CD8-positive, alpha-beta memory T cell (primary cell): ENCODE results near the gene STK4. TPM values are rescaled to one million over a fixed set of nuclear protein-coding genes. Genes with fewer than 3 reads are reported as not detected.

Experiments used
- CTCF ChIA-PET: fragments of 350-600 bp; sonication (Branson Sonifier 250); formaldehyde crosslinking; loops from one replicate; lab custom pipeline; 2021; ENCODE audit warnings: antibody characterized with exemption; lab: Charles Lee
- POLR2A ChIA-PET: fragments of 350-600 bp; sonication (Branson Sonifier 250); formaldehyde crosslinking; loops from one replicate; lab custom pipeline; 2021; ENCODE audit warnings: antibody characterized with exemption; lab: Charles Lee
- DNase-seq, 5 donors: peaks; one replicate each; pipeline versions ENCODE4 v3.0.0 to v3.0.0-alpha.2; 2020 to 2022; ENCODE audit warnings: mixed read lengths in 1 of 5
- H3K27ac ChIP-seq: one replicate; pipeline ENCODE4 v1.7.0; 2013; ENCODE audit warnings: low read depth, mild to moderate bottlenecking, low read length, moderate library complexity
- H3K27me3 ChIP-seq: 2 replicates; pipeline ENCODE4 v1.7.0; 2013; ENCODE audit warnings: low read length, mild to moderate bottlenecking; ENCODE audit not compliant: insufficient read depth, poor library complexity, severe bottlenecking
- H3K36me3 ChIP-seq: 2 replicates; pipeline ENCODE4 v1.7.0; 2013; ENCODE audit warnings: mild to moderate bottlenecking, low read length, moderate library complexity; ENCODE audit not compliant: insufficient read depth
- H3K4me1 ChIP-seq: 2 replicates; pipeline ENCODE4 v1.7.0; 2013; ENCODE audit warnings: mild to moderate bottlenecking, low read length, moderate library complexity; ENCODE audit not compliant: insufficient read depth
- H3K4me3 ChIP-seq: 2 replicates; pipeline ENCODE4 v1.7.0; 2013; ENCODE audit warnings: mild to moderate bottlenecking, low read length
- H3K9me3 ChIP-seq: 2 replicates; pipeline ENCODE4 v1.7.0; 2013; ENCODE audit warnings: mild to moderate bottlenecking, low read length
- H3K27ac Mint-ChIP-seq, 8 donors: one replicate each; pipeline ENCODE4 v1.8.0; 2020 to 2021; ENCODE audit warnings: mixed read lengths in 8 of 8, mild to moderate bottlenecking in 6 of 8, inconsistent platforms in 3 of 8, moderate library complexity in 3 of 8
- H3K27me3 Mint-ChIP-seq, 2 donors: one replicate each; pipeline ENCODE4 v1.8.0; 2020 to 2021; ENCODE audit warnings: mixed read lengths in 2 of 2, mild to moderate bottlenecking in 1 of 2, moderate library complexity in 1 of 2
- H3K36me3 Mint-ChIP-seq, 3 donors: one replicate each; pipeline ENCODE4 v1.8.0; 2020 to 2021; ENCODE audit warnings: mixed read lengths in 3 of 3, inconsistent platforms in 1 of 3, mild to moderate bottlenecking in 1 of 3
- H3K4me1 Mint-ChIP-seq, 3 donors: one replicate each; pipeline ENCODE4 v1.8.0; 2020 to 2021; ENCODE audit warnings: mixed read lengths in 3 of 3, inconsistent platforms in 1 of 3, mild to moderate bottlenecking in 1 of 3
- H3K4me3 Mint-ChIP-seq, 7 donors: one replicate each; pipeline ENCODE4 v1.8.0; 2020 to 2021; ENCODE audit warnings: mixed read lengths in 7 of 7, mild to moderate bottlenecking in 6 of 7, moderate library complexity in 4 of 7, inconsistent platforms in 2 of 7
- H3K9me3 Mint-ChIP-seq, 5 donors: one replicate each; pipeline ENCODE4 v1.8.0; 2020 to 2022; ENCODE audit warnings: mixed read lengths in 5 of 5, mild to moderate bottlenecking in 3 of 5, moderate library complexity in 2 of 5, inconsistent platforms in 1 of 5
- polyA plus RNA-seq: library from polyadenylated mRNA; unstranded; fragments of 300-500 nt; fragmentation: Illumina TruSeq; gene quantifications from one replicate; pipeline ENCODE4 v1.2.3, GENCODE V29; 2021
- total RNA-seq, 2 experiments: library from RNA; stranded (reverse); gene quantifications; one replicate each; pipeline ENCODE4 v1.2.3, GENCODE V29; 2021

STK4 gene
- total and polyA plus RNA-seq, 3 experiments from 2014 or later: 192 to 210 (median 200) TPM

DNA sequence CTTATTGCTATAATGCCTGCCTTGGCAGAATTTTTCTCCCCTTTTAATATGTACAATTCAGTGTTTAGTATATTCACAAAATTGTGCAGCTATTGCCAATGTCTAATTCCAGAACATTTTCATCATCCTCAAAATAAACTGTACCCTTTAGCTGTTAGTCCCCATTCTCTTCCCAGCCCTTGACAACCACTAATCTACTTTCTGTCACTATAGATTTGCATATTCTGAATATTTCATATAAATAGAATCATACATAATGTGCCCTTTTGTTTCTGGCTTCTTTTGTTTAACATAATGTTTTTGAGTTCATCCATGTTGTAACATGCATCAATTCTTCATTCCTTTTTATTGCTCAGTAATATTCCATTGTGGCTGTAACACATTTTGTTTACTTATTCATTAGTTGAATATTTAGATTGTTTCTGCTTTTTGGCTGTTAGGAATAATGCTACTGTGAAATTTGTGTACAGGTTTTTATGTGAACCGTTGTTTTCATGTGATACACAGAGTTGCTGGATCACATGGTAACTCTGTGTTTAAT lies 22.4 kb downstream of the STK4 start:
- Mint-ChIP-seq H3K4me3 (peak overlapping the region in 5 of 7 donors; percentile 13 to 68 (median 48)), H3K36me3 (peaks cover 7 to 78% (median 26%) of the 10 kb centered on the region in 3 donors), H3K27me3 (no peaks in the 10 kb centered on the region), H3K27ac (peak overlapping the region; percentile 24 to 98 (median 80)), H3K9me3 (no peaks in the 10 kb centered on the region), H3K4me1 (peaks cover 71 to 94% (median 83%) of the 10 kb centered on the region in 3 donors)
- POLR2A ChIA-PET: interaction anchor here (0.7 kb wide), 1 partner anchor 125 kb away, joined by 3 read pairs; no protein-coding TSS in a partner anchor
- no peak overlapping the region for H3K27ac ChIP-seq
- H3K36me3 ChIP-seq: peaks cover 35% of the 10 kb centered on the region
- H3K9me3 ChIP-seq: no peaks in the 10 kb centered on the region
- no peak overlapping the region for H3K4me3 ChIP-seq
- CTCF ChIA-PET: interaction anchor here (1.7 kb wide), 1 partner anchor 23 kb away, joined by 4 read pairs; no protein-coding TSS in a partner anchor
- DNase-seq: no peak
- H3K27me3 ChIP-seq: no peaks in the 10 kb centered on the region
- peaks cover 79% of the 10 kb centered on the region for H3K4me1 ChIP-seq

- H3K4me1 ChIP-seq: peaks cover 68% of the 10 kb centered on the region
- peak in 1 of 5 donors; percentile 44 for DNase-seq
- Mint-ChIP-seq H3K9me3 (no peaks in the 10 kb centered on the region), H3K27me3 (no peaks in the 10 kb centered on the region), H3K36me3 (peaks cover 7 to 76% (median 23%) of the 10 kb centered on the region in 3 donors), H3K27ac (peak overlapping the region; percentile 65 to 98 (median 93)), H3K4me1 (peaks cover 76 to 97% (median 86%) of the 10 kb centered on the region in 3 donors), H3K4me3 (peak overlapping the region; percentile 78 to 86 (median 83))
- CTCF ChIA-PET: no interaction called here
- peak overlapping the region; percentile 57 for H3K4me3 ChIP-seq
- POLR2A ChIA-PET: interaction anchor here (1.1 to 1.4 kb wide), 2 partner anchors 13 to 20 kb away, joined by 3 to 6 read pairs; no protein-coding TSS in a partner anchor
- H3K27me3 ChIP-seq: no peaks in the 10 kb centered on the region
- peaks cover 31% of the 10 kb centered on the region for H3K36me3 ChIP-seq
- no peaks in the 10 kb centered on the region for H3K9me3 ChIP-seq
- peak overlapping the region; percentile 14 for H3K27ac ChIP-seq
Observed at GRCh38 chr20:44990425-44990824, 24.1 kb downstream of the STK4 start.

DNA sequence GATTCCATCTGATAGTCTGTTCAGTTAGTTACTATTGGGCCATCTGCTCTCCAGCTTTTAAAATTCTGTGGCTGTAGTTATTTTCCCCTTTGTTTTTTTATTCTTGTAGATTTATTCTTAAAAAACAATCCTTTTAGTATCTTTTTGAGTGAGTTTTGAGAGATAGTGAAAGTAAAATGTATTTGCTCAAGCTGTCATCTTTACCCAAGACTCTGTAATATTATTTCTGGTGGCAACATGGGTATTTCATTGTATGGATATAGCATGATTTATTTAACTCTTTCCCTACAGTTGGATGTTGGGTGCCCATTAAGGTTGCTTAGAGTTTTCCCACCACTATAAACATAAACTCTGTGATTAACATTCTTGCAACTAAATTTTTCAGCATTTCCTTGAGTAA lies 24.6 kb downstream of the STK4 start:
- H3K36me3 ChIP-seq: peaks cover 31% of the 10 kb centered on the region

GRCh38 chr20:44993343-44993742 lies 27.0 kb downstream of the STK4 start:
- no peaks in the 10 kb centered on the region for H3K27me3 ChIP-seq
- peaks cover 7 to 76% (median 34%) of the 10 kb centered on the region in 3 donors for H3K36me3 Mint-ChIP-seq
- H3K27me3 Mint-ChIP-seq: no peaks in the 10 kb centered on the region
- no peak for DNase-seq
- H3K27ac ChIP-seq: no peak overlapping the region
- POLR2A ChIA-PET: no interaction called here
- H3K4me3 ChIP-seq: no peak overlapping the region
- peak overlapping the region; percentile 35 to 82 (median 70) for H3K27ac Mint-ChIP-seq
- H3K4me1 ChIP-seq: peaks cover 63% of the 10 kb centered on the region
- H3K9me3 Mint-ChIP-seq: no peaks in the 10 kb centered on the region
- H3K9me3 ChIP-seq: no peaks in the 10 kb centered on the region
- CTCF ChIA-PET: interaction anchor here (1.6 kb wide), 1 partner anchor 21 kb away, joined by 5 read pairs; no protein-coding TSS in a partner anchor
- H3K4me3 Mint-ChIP-seq: peak overlapping the region; percentile 8 to 70 (median 39)
- H3K36me3 ChIP-seq: peaks cover 40% of the 10 kb centered on the region
- H3K4me1 Mint-ChIP-seq: peaks cover 75 to 93% (median 86%) of the 10 kb centered on the region in 3 donors

More for the DNA sequence above, 24.6 kb downstream of the STK4 start:
- peaks cover 75 to 97% (median 86%) of the 10 kb centered on the region in 3 donors for H3K4me1 Mint-ChIP-seq
- Histone ChIP-seq H3K4me1 (peaks cover 69% of the 10 kb centered on the region), H3K9me3 (no peaks in the 10 kb centered on the region), H3K4me3 (peak overlapping the region; percentile 57), H3K27me3 (no peaks in the 10 kb centered on the region), H3K27ac (peak overlapping the region; percentile 14)
- no peaks in the 10 kb centered on the region for H3K27me3 Mint-ChIP-seq
- peaks cover 7 to 76% (median 25%) of the 10 kb centered on the region in 3 donors for H3K36me3 Mint-ChIP-seq
- ChIA-PET CTCF (no interaction called here), POLR2A (interaction anchor here (1.1 kb wide), 1 partner anchor 20 kb away, joined by 6 read pairs; no protein-coding TSS in a partner anchor)
- no peaks in the 10 kb centered on the region for H3K9me3 Mint-ChIP-seq
- DNase-seq: no peak
- H3K4me3 Mint-ChIP-seq: peak overlapping the region; percentile 78 to 86 (median 83)
- H3K27ac Mint-ChIP-seq: peak overlapping the region; percentile 65 to 98 (median 93)

DNA sequence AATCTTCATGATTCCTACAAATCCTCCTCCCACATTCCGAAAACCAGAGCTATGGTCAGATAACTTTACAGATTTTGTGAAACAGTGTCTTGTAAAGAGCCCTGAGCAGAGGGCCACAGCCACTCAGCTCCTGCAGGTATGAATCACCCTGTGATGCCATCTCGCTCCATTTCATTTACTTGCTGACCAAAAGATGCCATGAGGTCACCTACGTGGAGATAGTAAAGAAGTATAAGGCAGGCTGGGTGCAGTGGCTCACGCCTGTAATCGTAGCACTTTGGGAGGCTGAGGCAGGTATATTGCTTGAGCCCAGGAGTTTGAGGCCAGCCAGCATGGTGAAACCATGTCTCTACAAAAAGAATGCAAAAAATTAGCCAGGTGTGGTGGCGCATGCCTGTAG lies 30.9 kb downstream of the STK4 start:
- Histone ChIP-seq H3K4me1 (peaks cover 32% of the 10 kb centered on the region), H3K4me3 (no peak overlapping the region), H3K27me3 (no peaks in the 10 kb centered on the region), H3K9me3 (no peaks in the 10 kb centered on the region), H3K27ac (no peak overlapping the region), H3K36me3 (peaks cover 66% of the 10 kb centered on the region)
- DNase-seq: no peak
- no peak overlapping the region for H3K4me3 Mint-ChIP-seq
- peaks cover 64 to 85% (median 83%) of the 10 kb centered on the region in 3 donors for H3K4me1 Mint-ChIP-seq
- no peaks in the 10 kb centered on the region for H3K27me3 Mint-ChIP-seq
- H3K27ac Mint-ChIP-seq: peak overlapping the region; percentile 6 to 93 (median 50)
- H3K9me3 Mint-ChIP-seq: no peaks in the 10 kb centered on the region
- peaks cover 5 to 84% (median 41%) of the 10 kb centered on the region in 3 donors for H3K36me3 Mint-ChIP-seq
- CTCF ChIA-PET: interaction anchor here (0.6 to 1.2 kb wide), 2 partner anchors 8 to 86 kb away, joined by 3 read pairs; no protein-coding TSS in a partner anchor
- POLR2A ChIA-PET: interaction anchor here (0.9 kb wide), 1 partner anchor 10 kb away, joined by 4 read pairs; no protein-coding TSS in a partner anchor

DNA sequence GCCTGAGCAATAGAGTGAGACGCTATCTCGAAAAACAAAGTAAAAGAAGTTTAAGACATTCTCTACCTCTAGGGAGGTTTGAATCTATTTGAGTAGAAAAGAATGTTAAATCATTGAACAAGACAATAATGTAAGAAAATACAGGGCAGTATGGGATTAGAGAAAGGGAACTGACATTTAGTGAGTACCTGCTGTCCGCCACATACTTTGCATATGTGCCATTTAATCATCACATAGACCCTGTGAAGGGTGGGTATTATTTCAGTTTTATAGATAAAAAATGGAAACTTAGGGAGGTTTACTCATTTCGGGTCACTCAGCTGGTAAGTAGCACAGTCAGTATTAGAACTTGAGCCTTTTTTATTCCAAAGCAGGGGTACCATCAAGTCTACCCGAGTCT lies 31.4 kb downstream of the STK4 start:
- H3K9me3 ChIP-seq: no peaks in the 10 kb centered on the region
- peaks cover 27% of the 10 kb centered on the region for H3K4me1 ChIP-seq
- H3K36me3 ChIP-seq: peaks cover 66% of the 10 kb centered on the region
- Mint-ChIP-seq H3K27me3 (no peaks in the 10 kb centered on the region), H3K4me3 (no peak overlapping the region), H3K4me1 (peaks cover 65 to 89% (median 81%) of the 10 kb centered on the region in 3 donors), H3K27ac (peak overlapping the region; percentile 28 to 93 (median 66)), H3K9me3 (no peaks in the 10 kb centered on the region), H3K36me3 (peaks cover 5 to 84% (median 41%) of the 10 kb centered on the region in 3 donors)
- DNase-seq: no peak
- no peak overlapping the region for H3K27ac ChIP-seq
- no peaks in the 10 kb centered on the region for H3K27me3 ChIP-seq
- ChIA-PET CTCF (interaction anchor here (1.2 kb wide), 1 partner anchor 87 kb away, joined by 3 read pairs; no protein-coding TSS in a partner anchor), POLR2A (interaction anchor here (0.9 kb wide), 1 partner anchor 11 kb away, joined by 4 read pairs; no protein-coding TSS in a partner anchor)
- H3K4me3 ChIP-seq: no peak overlapping the region

- peaks cover 3 to 82% (median 14%) of the 10 kb centered on the region in 3 donors for H3K36me3 Mint-ChIP-seq
- ChIA-PET CTCF (no interaction called here), POLR2A (no interaction called here)
- H3K36me3 ChIP-seq: peaks cover 39% of the 10 kb centered on the region
- no peaks in the 10 kb centered on the region for H3K27me3 Mint-ChIP-seq
- peak overlapping the region in 7 of 8 donors; percentile 27 to 82 (median 70) for H3K27ac Mint-ChIP-seq
- H3K4me1 Mint-ChIP-seq: peaks cover 57 to 83% (median 76%) of the 10 kb centered on the region in 3 donors
- no peak overlapping the region for H3K4me3 Mint-ChIP-seq
- H3K27ac ChIP-seq: no peak overlapping the region
- no peak overlapping the region for H3K4me3 ChIP-seq
- no peaks in the 10 kb centered on the region for H3K9me3 Mint-ChIP-seq
- H3K27me3 ChIP-seq: no peaks in the 10 kb centered on the region
- H3K9me3 ChIP-seq: no peaks in the 10 kb centered on the region
- peaks cover 22% of the 10 kb centered on the region for H3K4me1 ChIP-seq
- no peak for DNase-seq
Observed at GRCh38 chr20:45008521-45009049, 42.3 kb downstream of the STK4 start.
